NB4 (cell line): ENCODE measurements around the gene PARD3.

Experiments
- CTCF ChIP-seq: IDR thresholded peaks from one replicate; pipeline ENCODE4 v1.5.1; 2012; ENCODE audit warnings: low read depth, low read length
- MAX ChIP-seq: IDR thresholded peaks from 2 replicates; pipeline ENCODE4 v1.6.1; 2011; ENCODE audit warnings: low read depth, low read length
- MYC ChIP-seq: IDR thresholded peaks from 2 replicates; pipeline ENCODE4 v1.6.1; 2011; ENCODE audit warnings: low read depth, low read length

DNA sequence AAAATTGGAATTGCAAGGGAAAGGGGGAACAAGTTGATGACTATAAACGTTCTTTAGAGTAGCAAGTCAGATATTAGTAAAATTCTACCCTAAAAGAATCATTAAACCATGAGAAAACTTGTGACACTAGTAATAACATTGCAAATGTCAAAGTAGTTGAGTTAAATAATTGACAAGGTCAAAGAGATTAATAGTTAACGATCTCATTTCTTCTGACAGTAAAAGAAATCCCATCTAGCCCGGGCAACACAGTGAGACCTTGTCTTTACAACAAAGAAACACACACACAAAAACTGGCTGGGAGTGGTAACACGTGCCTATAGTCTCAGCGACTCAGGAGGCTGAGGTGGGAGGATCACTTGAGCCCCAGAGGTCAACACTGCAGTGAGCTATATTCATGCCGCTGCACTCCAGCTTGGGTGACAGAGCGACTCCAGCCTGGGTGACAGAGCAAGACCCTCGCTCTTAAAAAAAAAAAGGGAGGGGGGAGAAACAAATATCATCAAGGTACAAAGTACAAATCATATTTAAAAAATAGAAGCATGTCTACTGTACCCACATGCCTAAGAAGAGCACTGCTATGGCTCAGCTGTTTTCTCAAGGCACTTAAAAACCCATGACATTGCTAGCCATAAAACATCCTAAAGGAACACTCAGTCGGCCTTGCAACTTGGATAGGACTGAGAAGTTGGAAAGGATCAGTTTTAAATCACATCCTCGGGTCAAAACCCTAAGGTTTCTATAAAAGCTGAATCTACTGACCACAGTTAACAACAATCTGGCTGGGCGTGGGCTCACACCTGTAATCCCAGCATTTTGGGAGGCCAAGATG is 401.1 kb downstream of the PARD3 start:
- TF ChIP-seq MAX (no peak), CTCF (no peak), MYC (no peak)
